OCI-LY7 (cell line): ENCODE measurements around the gene ECI1. TPM values are rescaled to one million over a fixed set of nuclear protein-coding genes. Genes with fewer than 3 reads are reported as not detected.

Experiments
- BruUV-seq: library from RNA; stranded (reverse); fragments of 400-500 nt; replicated peaks from 2 replicates; lab custom pipeline; 2021; lab: Mats Ljungman, UMichigan
- CTCF ChIA-PET: fragments of 300-600 bp; sonication (Branson Sonifier 250); formaldehyde crosslinking; loops from one replicate; lab custom pipeline; 2022; ENCODE audit warnings: antibody characterized with exemption; ENCODE audit not compliant: unreplicated experiment; lab: Charles Lee
- POLR2A ChIA-PET: fragments of 300-600 bp; sonication (Branson Sonifier 250); formaldehyde crosslinking; loops from one replicate; lab custom pipeline; 2022; ENCODE audit warnings: antibody characterized with exemption; lab: Charles Lee
- DNase-seq: peaks from one replicate; pipeline ENCODE4 v3.0.0-alpha.2; 2015; ENCODE audit warnings: low spot score
- H2AFZ ChIP-seq: fragments of 200-600 bp; sonication (generic), shearing (Covaris generic); 2 replicates; pipeline ENCODE4 v1.6.1; 2014; ENCODE audit warnings: mild to moderate bottlenecking, antibody characterized with exemption, low read length, moderate library complexity
- H3K27ac ChIP-seq: fragments of 200-600 bp; sonication (generic); 2 replicates; pipeline ENCODE4 v1.5.1; 2014; ENCODE audit warnings: mixed run types, low read depth, mild to moderate bottlenecking, moderate library complexity, low read length, inconsistent platforms; ENCODE audit not compliant: poor library complexity, severe bottlenecking
- H3K36me3 ChIP-seq: fragments of 200-600 bp; sonication (generic); 2 replicates; pipeline ENCODE4 v1.6.1; 2014; ENCODE audit warnings: mild to moderate bottlenecking, antibody characterized with exemption, low read length, moderate library complexity, mixed read lengths; ENCODE audit not compliant: insufficient read depth
- H3K4me1 ChIP-seq: fragments of 200-600 bp; sonication (generic); 2 replicates; pipeline ENCODE4 v1.5.1; 2014; ENCODE audit warnings: mild to moderate bottlenecking, low read length; ENCODE audit not compliant: insufficient read depth, poor library complexity, severe bottlenecking
- H3K4me2 ChIP-seq: fragments of 200-600 bp; sonication (generic); 2 replicates; pipeline ENCODE4 v1.6.1; 2014; ENCODE audit warnings: mild to moderate bottlenecking, low read length
- H3K4me3 ChIP-seq: fragments of 200-600 bp; sonication (generic); 2 replicates; pipeline ENCODE4 v1.5.1; 2014; ENCODE audit warnings: mild to moderate bottlenecking, low read depth, low read length; ENCODE audit not compliant: poor library complexity, severe bottlenecking
- H3K79me2 ChIP-seq: fragments of 200-600 bp; sonication (generic); 2 replicates; pipeline ENCODE4 v1.6.1; 2016; ENCODE audit warnings: low read depth, mild to moderate bottlenecking, low read length, moderate library complexity, mixed read lengths; ENCODE audit not compliant: insufficient read depth
- H3K9me2 ChIP-seq: fragments of 200-600 bp; sonication (generic); 2 replicates; pipeline ENCODE4 v1.6.1; 2016; ENCODE audit warnings: mild to moderate bottlenecking, low read length, mixed read lengths; ENCODE audit not compliant: insufficient read depth
- H3K9me3 ChIP-seq: fragments of 200-600 bp; sonication (generic); 2 replicates; pipeline ENCODE4 v1.6.1; 2014; ENCODE audit warnings: mild to moderate bottlenecking, mixed run types, low read length, mixed read lengths
- H4K20me1 ChIP-seq: fragments of 200-600 bp; sonication (generic); 2 replicates; pipeline ENCODE4 v1.6.1; 2014; ENCODE audit warnings: mild to moderate bottlenecking, antibody characterized with exemption, low read length, moderate library complexity, mixed read lengths; ENCODE audit not compliant: insufficient read depth
- CTCF ChIP-seq: fragments of 200-600 bp; sonication (generic); conservative IDR thresholded peaks from 2 replicates; pipeline ENCODE4 v1.5.1; 2014; ENCODE audit warnings: mild to moderate bottlenecking, antibody characterized with exemption, low read length, moderate library complexity, mixed read lengths
- EZH2phosphoT487 ChIP-seq: fragments of 200-600 bp; sonication (generic); IDR thresholded peaks from 2 replicates; pipeline ENCODE4 v1.6.1; 2018; ENCODE audit warnings: low read depth, borderline replicate concordance, mild to moderate bottlenecking, mixed run types, antibody characterized with exemption, low read length, moderate library complexity, mixed read lengths
- intact Hi-C: fragments of 100-400 bp; cut with micrococcal nuclease; formaldehyde crosslinking; loops from one replicate; pipeline ENCODE4 v1.10.0; 2022; ENCODE audit not compliant: unreplicated experiment
- total RNA-seq, 2 experiments: library from RNA; depleted of rRNA in 1 of 2; stranded (reverse); fragments of >200 nt in 1 of 2; shearing (Covaris generic) in 1 of 2; gene quantifications; 2 replicates each; pipeline ENCODE4 v1.2.3, GENCODE V29; 2014 to 2022

ECI1 gene
- total RNA-seq, 2 experiments from 2014 or later, result 74.5 to 80.0 TPM

GRCh38 chr16:2299121-2299914, 47.9 kb upstream of the ECI1 start:
- no peaks in the 10 kb centered on the region for H4K20me1 ChIP-seq
- POLR2A ChIA-PET, result no interaction called here
- no peak overlapping the region for H3K4me3 ChIP-seq
- no TSS peak for BruUV-seq
- H3K36me3 ChIP-seq, result no peaks in the 10 kb centered on the region
- no peaks in the 10 kb centered on the region for H3K79me2 ChIP-seq
- no peaks in the 10 kb centered on the region for H3K9me3 ChIP-seq
- H2AFZ ChIP-seq, result no peak overlapping the region
- intact Hi-C loops, result no loop called here
- CTCF ChIA-PET, result no interaction called here
- TF ChIP-seq CTCF (no peak), EZH2phosphoT487 (no peak)
- no peaks in the 10 kb centered on the region for H3K4me1 ChIP-seq
- H3K27ac ChIP-seq, result no peak overlapping the region
- H3K4me2 ChIP-seq, result no peak overlapping the region
- DNase-seq, result no peak
- no peaks in the 10 kb centered on the region for H3K9me2 ChIP-seq

GRCh38 chr16:2298621-2299020, 47.2 kb upstream of the ECI1 start:
- ChIA-PET CTCF (no interaction called here), POLR2A (no interaction called here)
- no peaks in the 10 kb centered on the region for H3K79me2 ChIP-seq
- H3K9me3 ChIP-seq, result no peaks in the 10 kb centered on the region
- H3K27ac ChIP-seq, result no peak overlapping the region
- no peaks in the 10 kb centered on the region for H3K36me3 ChIP-seq
- no peak for DNase-seq
- H4K20me1 ChIP-seq, result no peaks in the 10 kb centered on the region
- no peak overlapping the region for H2AFZ ChIP-seq
- BruUV-seq, result no TSS peak
- intact Hi-C loops, result no loop called here
- no peak overlapping the region for H3K4me3 ChIP-seq
- no peaks in the 10 kb centered on the region for H3K4me1 ChIP-seq
- TF ChIP-seq CTCF, result no peak
- no peak for TF ChIP-seq EZH2phosphoT487
- H3K4me2 ChIP-seq, result no peak overlapping the region
- H3K9me2 ChIP-seq, result no peaks in the 10 kb centered on the region

- BruUV-seq, result no TSS peak
- no peak overlapping the region for H3K4me3 ChIP-seq
- no peaks in the 10 kb centered on the region for H4K20me1 ChIP-seq
- no peak overlapping the region for H3K4me2 ChIP-seq
- no peaks in the 10 kb centered on the region for H3K79me2 ChIP-seq
- DNase-seq, result no peak
- H3K4me1 ChIP-seq, result no peaks in the 10 kb centered on the region
- TF ChIP-seq CTCF (no peak), EZH2phosphoT487 (no peak)
- no peak overlapping the region for H3K27ac ChIP-seq
- H3K9me3 ChIP-seq, result no peaks in the 10 kb centered on the region
- ChIA-PET POLR2A (no interaction called here), CTCF (no interaction called here)
- no peaks in the 10 kb centered on the region for H3K9me2 ChIP-seq
- no peak overlapping the region for H2AFZ ChIP-seq
- intact Hi-C loops, result no loop called here
- no peaks in the 10 kb centered on the region for H3K36me3 ChIP-seq
Measured at GRCh38 chr16:2297506-2297860, 46.1 kb upstream of the ECI1 start.
